ENCODE results near the gene CAD. TPM values are rescaled to one million over a fixed set of nuclear protein-coding genes. Genes with fewer than 3 reads are reported as not detected.
A peak's percentile ranks its signal among the peaks of the same experiment; 100 is the strongest.

Gene CAD
- total and polyA plus RNA-seq, 2 of the 4 experiments (the other 2 are of a cell fraction): 12.9 to 38.7 TPM

GRCh38 chr2:27185331-27186026 lies 31.7 kb upstream of the CAD start:
- Histone ChIP-seq H3K27ac (ENCODE audit: insufficient read depth, low read length) (peak overlapping the region; percentile 86; the same call in 1 of the 2 replicates), H2BK5ac (ENCODE audit: low read depth, low read length, poor library complexity, severe bottlenecking) (peak overlapping the region; percentile 40), H4K91ac (ENCODE audit: insufficient read depth, low read depth, low read length) (no peak overlapping the region), H3K9me1 (ENCODE audit: insufficient read depth, low read length) (peaks cover 7% of the 10 kb centered on the region; the same call in 1 of the 2 replicates), H2BK120ac (ENCODE audit: low read depth, low read length) (peak overlapping the region; percentile 36; the same call in 1 of the 2 replicates), H3K14ac (replicated peaks; ENCODE audit: low read depth, low read length) (no peak overlapping the region), H3K79me1 (ENCODE audit: low read depth in 1 of 2, low read length in 2 of 2) (no peaks in the 10 kb centered on the region), H4K20me1 (ENCODE audit: insufficient read depth, low read length) (no peaks in the 10 kb centered on the region), H3K36me3 (ENCODE audit: control insufficient read depth, insufficient read depth, low read length) (no peaks in the 10 kb centered on the region), H2BK20ac (ENCODE audit: low read depth, low read length) (peak overlapping the region; percentile 17; the same call in 1 of the 2 replicates), H3K27me3 (ENCODE audit: control insufficient read depth, insufficient read depth, low read length) (peaks cover 18% of the 10 kb centered on the region), H3K4ac (ENCODE audit: low read depth, low read length) (peak overlapping the region; percentile 33; the same call in 1 of the 2 replicates), H3K56ac (ENCODE audit: extremely low read depth, insufficient read depth, low read length) (no peak overlapping the region), H3K4me2 (ENCODE audit: low read depth, low read length) (peak overlapping the region; percentile 57), H3K4me3 (ENCODE audit: insufficient read depth, low read depth, low read length) (no peak overlapping the region), H3K18ac (ENCODE audit: low read depth, low read length) (peak overlapping the region; percentile 93; the same call in 1 of the 2 replicates), H2AK5ac (ENCODE audit: low read depth, low read length) (peak overlapping the region; percentile 13; the same call in 1 of the 2 replicates), H3K4me1 (ENCODE audit: control insufficient read depth, insufficient read depth, low read length) (peaks cover 18% of the 10 kb centered on the region), H3K9ac (ENCODE audit: low read depth, low read length) (no peak overlapping the region), H2AK9ac (replicated peaks; ENCODE audit: low read depth, low read length, poor library complexity) (no peak overlapping the region), H2BK15ac (ENCODE audit: low read depth, low read length) (no peak overlapping the region), H2AFZ (replicated peaks; ENCODE audit: low read length, poor library complexity) (peak overlapping the region; percentile 74), H3K23ac (ENCODE audit: low read depth, low read length) (0 out of 2 replicates have a peak overlapping the region, but pooled peaks have one; percentile 2), H3K9me3 (ENCODE audit: control insufficient read depth, insufficient read depth, low read length) (peaks cover 2% of the 10 kb centered on the region; the same call in 1 of the 2 replicates), H4K8ac (ENCODE audit: low read depth in 2 of 2, low read length in 2 of 2) (peak overlapping the region; percentile 21 to 39; a peak in 1 of 4 replicates), H4K5ac (ENCODE audit: low read depth, low read length) (peak overlapping the region; percentile 18; the same call in 1 of the 2 replicates)
- BruUV-seq (replicated peaks): no TSS peak
- ATAC-seq (ENCODE audit: low read depth) (peak; percentile 67), DNase-seq (peak; percentile 80)
- ChIA-PET CTCF (interaction anchor here (1.4 kb wide), 1 partner anchor 52 kb away, joined by 5 read pairs; the partner anchor contains the start of gene PREB), POLR2A (ENCODE audit: unreplicated experiment) (no interaction called here)
- intact Hi-C loops (cut with micrococcal nuclease): loop anchor here (5.0 kb wide), 1 partner anchor 223 kb away; no protein-coding TSS in a partner anchor
- dilution Hi-C loops (cut with HindIII; ENCODE audit: low sequenced_read_pairs, unreplicated experiment): no loop called here
- no CpG with 5 or more reads among the region's 6 CpGs for WGBS, 2 experiments (ENCODE audit: extremely low coverage in 2 of 2, insufficient read length in 1 of 2)
- in situ Hi-C loops (cut with MboI; ENCODE audit: low sequenced_read_pairs): no loop called here
- TF ChIP-seq MAZ (IDR thresholded peaks at IDR 0.05; ENCODE audit: borderline replicate concordance, low read depth, low read length): no peak
- TF ChIP-seq BHLHE40 (IDR thresholded peaks at IDR 0.05; ENCODE audit: low read depth, low read length): peak; percentile 94
- TF ChIP-seq RAD21 (IDR thresholded peaks at IDR 0.05; ENCODE audit: low read length): no peak
- no peak for TF ChIP-seq MAFK (IDR thresholded peaks at IDR 0.05; ENCODE audit: low read depth, low read length)
- TF ChIP-seq RCOR1 (IDR thresholded peaks at IDR 0.05; ENCODE audit: insufficient replicate concordance, low read length): no peak
- TF ChIP-seq NFE2L2 (IDR thresholded peaks at IDR 0.05; ENCODE audit: low read depth, low read length): no peak
- no peak for TF ChIP-seq FOS (IDR thresholded peaks at IDR 0.05; ENCODE audit: low read depth, low read length)
- TF ChIP-seq CHD1 (IDR thresholded peaks at IDR 0.05; ENCODE audit: low read depth, low read length): no peak
- no peak for TF ChIP-seq POLR2A (IDR thresholded peaks at IDR 0.05; ENCODE audit: low read depth, low read length)
- no peak for TF ChIP-seq MXI1 (IDR thresholded peaks at IDR 0.05; ENCODE audit: borderline replicate concordance, low read depth, low read length)
- TF ChIP-seq CEBPB (IDR thresholded peaks at IDR 0.05; ENCODE audit: low read depth, low read length): peak; percentile 70
- TF ChIP-seq SMC3 (IDR thresholded peaks at IDR 0.05; ENCODE audit: low read depth, low read length): no peak
- TF ChIP-seq, protein P1, sequence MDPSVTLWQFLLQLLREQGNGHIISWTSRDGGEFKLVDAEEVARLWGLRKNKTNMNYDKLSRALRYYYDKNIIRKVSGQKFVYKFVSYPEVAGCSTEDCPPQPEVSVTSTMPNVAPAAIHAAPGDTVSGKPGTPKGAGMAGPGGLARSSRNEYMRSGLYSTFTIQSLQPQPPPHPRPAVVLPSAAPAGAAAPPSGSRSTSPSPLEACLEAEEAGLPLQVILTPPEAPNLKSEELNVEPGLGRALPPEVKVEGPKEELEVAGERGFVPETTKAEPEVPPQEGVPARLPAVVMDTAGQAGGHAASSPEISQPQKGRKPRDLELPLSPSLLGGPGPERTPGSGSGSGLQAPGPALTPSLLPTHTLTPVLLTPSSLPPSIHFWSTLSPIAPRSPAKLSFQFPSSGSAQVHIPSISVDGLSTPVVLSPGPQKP (IDR thresholded peaks at IDR 0.05; ENCODE audit: borderline replicate concordance, low read depth, low read length): no peak
- no peak for TF ChIP-seq USF2 (IDR thresholded peaks at IDR 0.05; ENCODE audit: low read depth, low read length)

Measured in IMR-90 (cell line).